HepG2 (cell line): Measurements from ENCODE around the gene TMEM97. TPM values are rescaled to one million over a fixed set of nuclear protein-coding genes. Genes with fewer than 3 reads are reported as not detected.
A peak's percentile ranks its signal among the peaks of the same experiment; 100 is the strongest.

Source experiments
- ATAC-seq: fragments of 200-7000 bp; cut with Tn5 transposase; 3 replicates; pipeline ENCODE4 v1.9.1; 2020; ENCODE audit warnings: mild to moderate bottlenecking, moderate library complexity
- BruUV-seq: library from RNA; stranded (reverse); fragments of 400-500 nt; replicated peaks from 2 replicates; lab custom pipeline; 2021; lab: Mats Ljungman, UMichigan
- CTCF ChIA-PET: fragments of 300-600 bp; formaldehyde crosslinking; extraction: SDS; loops from one replicate; lab custom pipeline; 2021; ENCODE audit warnings: low total read pairs, inconsistent platforms, low intra/inter-chr PET ratio; lab: Yijun Ruan, JAX
- POLR2A ChIA-PET: fragments of 350-600 bp; sonication (Branson Sonifier 250); formaldehyde crosslinking; loops from one replicate; lab custom pipeline; 2020; ENCODE audit warnings: antibody characterized with exemption, inconsistent platforms; lab: Yijun Ruan, JAX
- DNase-seq: peaks from one replicate; pipeline ENCODE4 v3.0.0-alpha.2; 2015; ENCODE audit warnings: low spot score
- FAIRE-seq: peaks from 3 replicates; lab custom pipeline; 2011; peaks lifted over from hg19 to GRCh38; lab: Jason Lieb, UNC
- H2AFZ ChIP-seq: one replicate; pipeline ENCODE4 v1.6.1; 2011; ENCODE audit warnings: low read length, inconsistent platforms
- H3K27ac ChIP-seq: fragments of 300-600 bp; 3 replicates; pipeline ENCODE4 v1.8.0; 2011; ENCODE audit warnings: mixed run types, mild to moderate bottlenecking, mixed read lengths, low read length, inconsistent platforms; ENCODE audit not compliant: insufficient read depth; ENCODE audit errors: extremely low read length
- H3K27me3 ChIP-seq, 2 experiments: fragments of 200-600 bp in 1 of 2; 2 replicates in 1 of 2; 3 replicates in 1 of 2; pipeline versions ENCODE4 v1.6.0 to v1.8.0; 2011; ENCODE audit warnings: low read length in 2 of 2, mild to moderate bottlenecking in 2 of 2, moderate library complexity in 2 of 2, inconsistent platforms in 1 of 2; ENCODE audit not compliant: insufficient read depth in 2 of 2, control insufficient read depth in 1 of 2
- H3K36me3 ChIP-seq, 2 experiments: fragments of 200-600 bp in 1 of 2; replicated peaks in 1 of 2; 2 replicates in 1 of 2; 3 replicates in 1 of 2; pipeline versions ENCODE4 v1.5.1 to v1.8.0; 2011; ENCODE audit warnings: low read length in 2 of 2, inconsistent platforms in 1 of 2; ENCODE audit not compliant: insufficient read depth in 2 of 2, control insufficient read depth in 1 of 2
- H3K4me1 ChIP-seq: 2 replicates; pipeline ENCODE4 v1.5.1; 2012; ENCODE audit warnings: low read length, inconsistent platforms; ENCODE audit not compliant: insufficient read depth
- H3K4me2 ChIP-seq: 2 replicates; pipeline ENCODE4 v1.6.0; 2011; ENCODE audit warnings: low read depth, low read length, inconsistent platforms
- H3K4me3 ChIP-seq, 3 experiments: fragments of 200-600 bp in 1 of 3; sonication (generic), shearing (Covaris generic) in 1 of 3; replicated peaks in 1 of 3; 2 replicates each; pipeline ENCODE4 v1.5.1; 2011 to 2016; ENCODE audit warnings: low read length in 3 of 3, inconsistent platforms in 2 of 3, low read depth in 2 of 3, mild to moderate bottlenecking in 2 of 3, control low read depth in 1 of 3, mixed read lengths in 1 of 3; ENCODE audit not compliant: insufficient read depth in 1 of 3
- H3K79me2 ChIP-seq: one replicate; pipeline ENCODE4 v1.6.1; 2011; ENCODE audit warnings: low read length, inconsistent platforms; ENCODE audit not compliant: insufficient read depth
- H3K9ac ChIP-seq: 2 replicates; pipeline ENCODE4 v1.6.0; 2011; ENCODE audit warnings: mild to moderate bottlenecking, low read depth, low read length, inconsistent platforms; ENCODE audit not compliant: insufficient read depth
- H3K9me3 ChIP-seq: 2 replicates; pipeline ENCODE4 v1.5.1; 2012; ENCODE audit warnings: mild to moderate bottlenecking, low read length
- H4K20me1 ChIP-seq: 2 replicates; pipeline ENCODE4 v1.6.0; 2011; ENCODE audit warnings: inconsistent platforms, mild to moderate bottlenecking, low read length, moderate library complexity; ENCODE audit not compliant: insufficient read depth
- ETV5 ChIP-seq: IDR thresholded peaks from 2 replicates; pipeline ENCODE4 v1.6.1; 2018; ENCODE audit warnings: missing biosample characterization, missing genetic modification reagents, inconsistent platforms, borderline replicate concordance
- HOXA5 ChIP-seq: sonication (generic); formaldehyde crosslinking; IDR thresholded peaks from 2 replicates; pipeline ENCODE4 v1.4.0; 2020; ENCODE audit warnings: missing genetic modification reagents
- NKX3-1 ChIP-seq: sonication (generic); formaldehyde crosslinking; IDR thresholded peaks from 2 replicates; pipeline ENCODE4 v1.5.0; 2020; ENCODE audit warnings: missing genetic modification reagents
- POLR2A ChIP-seq, 2 experiments: IDR thresholded peaks; 2 replicates each; pipeline ENCODE4 v1.6.1; 2011; ENCODE audit warnings: low read depth in 2 of 2, low read length in 2 of 2, mild to moderate bottlenecking in 1 of 2, moderate library complexity in 1 of 2; ENCODE audit not compliant: insufficient read depth in 1 of 2
- RFX3 ChIP-seq: IDR thresholded peaks from 2 replicates; pipeline ENCODE4 v1.6.1; 2016; ENCODE audit warnings: missing biosample characterization, missing genetic modification reagents
- TAF15 ChIP-seq: fragments of 200-400 bp; formaldehyde crosslinking; IDR thresholded peaks from one replicate; pipeline ENCODE4 v1.6.1; 2018; ENCODE audit warnings: mild to moderate bottlenecking, low read depth, low read length; ENCODE audit not compliant: poor library complexity, severe bottlenecking
- ZNF333 ChIP-seq: sonication (generic); formaldehyde crosslinking; IDR thresholded peaks from 2 replicates; pipeline ENCODE4 v1.4.0; 2020; ENCODE audit warnings: mild to moderate bottlenecking, missing genetic modification reagents, borderline replicate concordance
- ZNF367 ChIP-seq: sonication (generic); formaldehyde crosslinking; IDR thresholded peaks from 2 replicates; pipeline ENCODE4 v1.4.0; 2020; ENCODE audit warnings: missing genetic modification reagents, borderline replicate concordance
- ZNF674 ChIP-seq: sonication (generic); formaldehyde crosslinking; IDR thresholded peaks from 2 replicates; pipeline ENCODE4 v1.5.0; 2020; ENCODE audit warnings: low read depth, mild to moderate bottlenecking, missing genetic modification reagents
- WGBS: methylation state at CpG from one replicate; pipeline ENCODE4 v1.1.6; 2017; ENCODE audit warnings: low lambda C conversion rate; 5-methylcytosine and 5-hydroxymethylcytosine counted together
- in situ Hi-C: cut with HindIII; loops from 2 replicates; pipeline ENCODE4 v1.10.0; 2017; ENCODE audit warnings: low pct_unique_long_range_greater_than_20kb; ENCODE audit not compliant: extremely low pct_ligation_motif_present
- intact Hi-C: fragments of 100-400 bp; cut with micrococcal nuclease; formaldehyde crosslinking; loops from one replicate; pipeline ENCODE4 v1.10.0; 2022; ENCODE audit not compliant: unreplicated experiment
- polyA plus RNA-seq, 8 experiments: library from polyadenylated mRNA; depleted of rRNA in 3 of 8; stranded (reverse) in 7 of 8; unstranded in 1 of 8; fragments of >200 nt; fragmentation: Illumina TruSeq in 4 of 8; extraction: Trizol in 4 of 8; gene quantifications; 2 replicates each; pipeline versions ENCODE4 v1.2.1 to v1.2.3, GENCODE V29; 2011 to 2016; ENCODE audit warnings: low read depth in 4 of 8, missing spikeins in 1 of 8, mixed read lengths in 1 of 8; ENCODE audit not compliant: insufficient read depth in 1 of 8
- total RNA-seq, 5 experiments: library from RNA; depleted of rRNA; stranded (reverse); fragments of >200 nt; fragmentation: Illumina TruSeq; extraction: Trizol; gene quantifications; 2 replicates each; pipeline ENCODE4 v1.2.3, GENCODE V29; 2016; ENCODE audit warnings: low read depth in 1 of 5
- TF ChIP-seq, protein P1 (sequence below): IDR thresholded peaks from 2 replicates; pipeline ENCODE4 v1.6.1; 2016; ENCODE audit warnings: missing biosample characterization, missing genetic modification reagents, low read depth

TMEM97 gene
- total and polyA plus RNA-seq, 2 of the 13 experiments (the other 11 are each of a cell fraction or from before 2014, with no cell fraction given) = 69.6 to 137 TPM

DNA sequence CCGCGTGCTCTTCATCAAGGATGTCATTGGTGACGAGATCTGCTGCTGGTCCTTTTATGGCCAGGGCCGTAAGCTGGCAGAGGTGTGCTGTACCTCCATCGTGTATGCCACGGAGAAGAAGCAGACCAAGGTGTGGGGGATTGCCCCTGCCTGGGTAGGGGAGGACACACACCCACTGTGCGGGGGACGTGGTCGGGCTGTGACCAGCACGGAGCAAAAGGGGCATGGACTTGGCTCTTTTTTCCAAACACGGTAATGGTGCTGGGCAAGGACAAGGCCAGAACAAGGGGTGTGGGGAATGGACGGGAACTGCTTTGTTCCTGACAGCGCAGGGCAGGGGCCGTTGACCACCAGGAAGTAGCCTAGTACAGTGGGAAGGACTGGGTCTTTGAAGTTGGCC, 23.3 kb downstream of the TMEM97 start:
- H2AFZ ChIP-seq = no peak overlapping the region
- FAIRE-seq (no peak), DNase-seq (no peak), ATAC-seq (no peak)
- peaks cover 28 to 52% of the 10 kb centered on the region in 2 experiments for H3K36me3 ChIP-seq
- H3K4me2 ChIP-seq = no peak overlapping the region
- H3K4me3 ChIP-seq = no peak overlapping the region
- no peak overlapping the region for H3K9ac ChIP-seq
- no TSS peak for BruUV-seq
- no peaks in the 10 kb centered on the region; the same call in 1 of the 2 replicates for H4K20me1 ChIP-seq
- H3K27me3 ChIP-seq = no peaks in the 10 kb centered on the region
- peaks cover 11% of the 10 kb centered on the region for H3K79me2 ChIP-seq
- no peaks in the 10 kb centered on the region for H3K9me3 ChIP-seq
- ChIA-PET CTCF (no interaction called here), POLR2A (no interaction called here)
- no peak overlapping the region for H3K27ac ChIP-seq
- in situ Hi-C loops = no loop called here
- TF ChIP-seq TAF15 = no peak
- TF ChIP-seq ZNF333 (CRISPR knock-in tag) = no peak
- 0 out of 4 replicates have a peak, but pooled peaks of 1 of the 2 experiments have one; percentile 35 for TF ChIP-seq POLR2A (IDR thresholded peaks at IDR 0.05; ENCODE audit: insufficient read depth in 1 of 2, low read depth in 2 of 2, low read length in 2 of 2)
- TF ChIP-seq ZNF674 = no peak
- TF ChIP-seq NKX3-1 (CRISPR knock-in tag) = no peak
- TF ChIP-seq, protein P1, sequence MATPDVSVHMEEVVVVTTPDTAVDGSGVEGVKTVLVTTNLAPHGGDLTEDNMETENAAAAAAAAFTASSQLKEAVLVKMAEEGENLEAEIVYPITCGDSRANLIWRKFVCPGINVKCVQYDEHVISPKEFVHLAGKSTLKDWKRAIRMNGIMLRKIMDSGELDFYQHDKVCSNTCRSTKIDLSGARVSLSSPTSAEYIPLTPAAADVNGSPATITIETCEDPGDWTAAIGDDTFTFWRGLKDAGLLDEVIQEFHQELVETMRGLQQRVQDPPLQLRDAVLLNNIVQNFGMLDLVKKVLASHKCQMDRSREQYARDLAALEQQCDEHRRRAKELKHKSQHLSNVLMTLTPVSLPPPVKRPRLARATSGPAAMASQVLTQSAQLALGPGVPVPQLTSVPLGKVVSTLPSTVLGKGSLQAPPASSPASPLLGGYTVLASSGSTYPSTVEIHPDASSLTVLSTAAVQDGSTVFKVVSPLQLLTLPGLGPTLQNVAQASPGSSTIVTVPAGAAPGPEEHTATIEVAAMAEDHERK (CRISPR knock-in tag) = no peak
- intact Hi-C loops = no loop called here
- over 99% methylated on average over 14 of the region's 14 CpGs for WGBS
- H3K4me1 ChIP-seq = peaks cover 25% of the 10 kb centered on the region

DNA sequence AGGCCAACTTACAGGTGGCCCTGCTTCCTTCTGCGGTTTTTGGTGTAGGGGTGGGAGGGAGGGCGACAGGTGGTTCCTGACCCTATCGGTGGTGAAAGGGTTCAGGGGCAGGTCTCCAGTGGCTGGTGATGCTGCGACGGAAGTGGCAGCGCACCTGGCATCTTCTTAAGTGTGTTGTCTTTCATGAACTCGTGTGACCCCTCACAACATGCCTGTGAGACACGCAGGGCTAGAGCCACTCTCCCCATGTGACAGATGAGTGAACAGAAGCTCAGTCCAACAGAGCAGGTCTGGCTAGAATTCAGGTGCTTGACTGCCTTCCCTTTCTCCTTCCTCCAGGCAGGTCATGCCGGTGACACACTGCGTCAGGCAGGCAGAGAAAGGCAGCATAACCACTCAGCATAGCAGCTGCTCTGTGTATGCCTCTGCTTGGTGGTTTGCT, 24.5 kb downstream of the TMEM97 start:
- FAIRE-seq = no peak
- TF ChIP-seq POLR2A (IDR thresholded peaks at IDR 0.05; ENCODE audit: insufficient read depth in 1 of 2, low read depth in 2 of 2, low read length in 2 of 2) = peak in 1 of 2 experiments; percentile 35; a peak in 1 of 4 replicates
- no peak for TF ChIP-seq RFX3 (CRISPR knock-in tag)
- no peak for TF ChIP-seq ZNF367 (CRISPR knock-in tag)
- TF ChIP-seq ETV5 (CRISPR knock-in tag) = no peak
- no peak for TF ChIP-seq HOXA5 (CRISPR knock-in tag)
- intact Hi-C loops (no loop called here), in situ Hi-C loops (no loop called here)
- Histone ChIP-seq H3K27me3 (no peaks in the 10 kb centered on the region), H3K27ac (no peak overlapping the region), H3K9ac (no peak overlapping the region), H3K4me2 (no peak overlapping the region), H2AFZ (no peak overlapping the region), H3K9me3 (no peaks in the 10 kb centered on the region), H3K4me1 (peaks cover 26% of the 10 kb centered on the region), H4K20me1 (no peaks in the 10 kb centered on the region; the same call in 1 of the 2 replicates), H3K79me2 (peaks cover 2% of the 10 kb centered on the region), H3K36me3 (peaks cover 30 to 62% of the 10 kb centered on the region in 2 experiments), H3K4me3 (no peak overlapping the region)
- ATAC-seq = no peak
- 87% methylated on average over 7 of the region's 10 CpGs for WGBS
- ChIA-PET CTCF (no interaction called here), POLR2A (interaction anchor here (1.2 to 5.7 kb wide), 2 partner anchors 8 to 73 kb away, joined by 4 to 68 read pairs; partner anchors contain the start of genes IFT20 and TNFAIP1)
- DNase-seq = no peak
- BruUV-seq = no TSS peak
